NCI-H748 (cell line): ENCODE data around the gene ARAP3.
"Not testable (repeated sequence)": the region's sequence is repeated elsewhere in the genome, so short reads cannot be mapped to it uniquely, and the experiment has no call there.

Source experiments
- DNase-seq: peaks from one replicate; lab custom pipeline; 2025; ENCODE audit not compliant: unreplicated experiment; lab: John Stamatoyannopoulos, UW

The ARAP3 gene

DNA sequence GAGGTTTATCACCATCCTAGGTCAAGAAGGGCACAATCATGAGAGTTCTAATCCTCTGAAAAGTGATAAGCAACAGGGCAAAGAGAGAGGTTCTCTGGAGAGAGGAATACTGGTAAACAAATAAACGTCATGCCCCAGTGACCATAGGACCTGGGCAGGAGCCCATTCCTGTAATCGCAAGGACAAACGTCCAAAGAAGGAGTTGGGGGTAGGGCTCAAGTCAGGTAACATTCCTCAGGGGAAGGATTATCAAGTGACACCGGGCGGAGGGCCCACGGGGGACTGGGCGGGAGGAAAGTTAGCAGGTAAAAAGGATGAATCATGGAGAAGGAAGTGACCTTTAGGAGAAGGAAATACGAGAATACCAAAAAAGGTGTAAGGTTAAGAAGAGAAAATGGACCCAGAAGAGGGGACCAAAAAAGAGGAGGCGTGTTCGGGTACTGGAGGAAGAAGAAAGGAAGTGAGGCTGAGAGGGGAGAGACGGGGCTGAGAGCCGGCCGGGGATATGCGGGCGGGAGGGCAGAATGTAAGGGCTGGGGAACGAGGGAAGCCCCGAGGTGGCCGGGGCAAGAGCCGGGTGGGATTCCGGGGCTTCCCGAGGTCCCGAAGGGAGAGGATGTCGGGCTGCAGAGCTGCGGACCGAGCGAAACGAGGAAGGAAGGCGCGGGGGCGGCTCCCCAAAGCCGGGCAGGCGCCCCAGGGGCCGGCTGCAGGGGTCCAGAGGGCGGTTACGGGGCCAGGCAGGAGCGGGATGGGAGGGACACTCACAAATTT, 63.8 kb downstream of the ARAP3 start:
- peak; percentile 74 for DNase-seq

DNA sequence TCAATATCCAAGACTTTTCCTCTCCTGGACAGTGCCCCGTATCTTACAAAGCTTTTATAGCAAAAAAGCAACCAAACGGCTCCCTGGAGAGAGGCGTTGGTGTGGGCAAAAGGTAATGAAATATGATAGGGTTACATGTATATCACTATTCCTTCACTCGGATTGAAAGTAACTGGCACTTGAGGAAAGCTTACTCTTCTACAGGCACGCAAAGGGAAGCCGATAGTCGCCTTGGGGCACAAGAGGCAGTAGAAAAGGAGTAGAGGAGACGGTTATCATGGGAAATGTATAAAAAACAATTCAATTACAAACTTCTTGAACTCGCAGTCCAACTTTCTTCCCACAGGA, 64.4 kb downstream of the ARAP3 start:
- no peak for DNase-seq

DNA sequence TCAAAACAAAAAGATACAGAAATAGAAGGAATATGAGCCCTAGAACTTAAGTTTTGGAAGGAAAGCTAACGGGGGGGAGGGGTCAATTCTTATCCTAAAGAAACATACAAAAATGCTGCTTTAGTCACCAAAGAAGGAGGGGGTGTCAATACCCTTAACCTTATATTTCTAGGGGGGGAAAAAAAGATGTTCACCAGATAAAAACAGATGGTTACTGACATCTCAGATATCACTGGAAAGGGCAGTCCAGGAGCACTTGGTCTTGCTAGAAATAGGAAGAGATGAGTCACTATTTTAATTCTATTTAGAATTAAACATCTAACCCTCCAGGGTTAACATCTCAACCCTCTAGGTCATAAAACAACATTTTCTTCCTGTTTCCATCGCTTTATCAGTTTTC, 64.9 kb downstream of the ARAP3 start:
- DNase-seq, result no peak

DNA sequence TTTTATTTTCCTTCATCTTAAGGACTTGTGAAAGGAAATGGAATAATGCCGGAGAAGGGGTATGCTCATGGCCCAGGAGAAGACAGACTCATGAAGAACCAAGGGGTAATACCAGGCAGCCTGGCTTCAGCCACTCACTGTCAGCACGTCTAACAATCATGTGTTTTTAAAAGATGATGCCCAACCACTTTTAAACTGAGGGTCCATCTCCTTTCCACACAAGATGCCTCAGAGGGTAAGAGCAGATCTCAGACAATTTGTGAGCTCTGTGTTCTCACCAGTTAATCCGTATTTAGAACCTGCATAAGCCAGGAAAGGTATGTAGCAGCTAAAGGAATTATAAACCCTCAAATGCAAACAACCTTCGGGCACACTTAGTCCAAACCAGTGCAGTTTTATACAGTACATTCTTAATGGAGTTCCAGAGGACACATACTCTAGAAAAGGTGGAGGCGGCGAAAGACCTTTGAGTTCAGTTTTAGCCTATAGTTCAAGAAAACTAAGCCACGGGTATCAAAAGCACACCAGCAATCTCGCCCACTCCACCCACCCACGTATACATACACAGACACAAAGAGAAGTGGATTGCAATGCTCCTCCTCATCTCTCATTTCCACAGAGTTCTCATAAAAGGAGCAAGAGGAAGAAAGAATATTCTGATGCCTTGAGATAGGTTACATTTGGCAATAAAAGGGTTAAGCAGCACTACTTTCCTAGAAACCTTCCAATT, 65.9 kb downstream of the ARAP3 start:
- DNase-seq, result no peak

GRCh38 chr5:141613344-141613743, 68.7 kb downstream of the ARAP3 start:
- DNase-seq, result no peak

DNA sequence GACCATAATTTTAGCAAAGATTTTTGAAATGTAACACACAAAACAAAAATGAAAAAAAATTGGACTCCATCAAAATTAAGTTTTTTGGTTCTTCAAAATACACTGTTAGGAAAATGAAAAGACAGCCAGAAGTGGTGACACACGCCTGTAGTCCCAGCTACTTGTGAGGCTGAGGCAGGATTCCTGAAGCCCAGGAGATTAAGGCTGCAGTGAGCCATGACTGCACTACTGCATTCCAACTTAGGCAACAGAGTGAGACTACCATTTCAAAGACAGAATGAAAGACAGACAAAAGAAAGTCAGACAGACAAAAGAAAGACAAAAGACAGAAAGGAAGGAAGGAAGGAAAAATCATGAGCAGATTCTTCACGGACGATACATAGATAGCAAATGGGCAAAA, 70.7 kb downstream of the ARAP3 start:
- no peak for DNase-seq

DNA sequence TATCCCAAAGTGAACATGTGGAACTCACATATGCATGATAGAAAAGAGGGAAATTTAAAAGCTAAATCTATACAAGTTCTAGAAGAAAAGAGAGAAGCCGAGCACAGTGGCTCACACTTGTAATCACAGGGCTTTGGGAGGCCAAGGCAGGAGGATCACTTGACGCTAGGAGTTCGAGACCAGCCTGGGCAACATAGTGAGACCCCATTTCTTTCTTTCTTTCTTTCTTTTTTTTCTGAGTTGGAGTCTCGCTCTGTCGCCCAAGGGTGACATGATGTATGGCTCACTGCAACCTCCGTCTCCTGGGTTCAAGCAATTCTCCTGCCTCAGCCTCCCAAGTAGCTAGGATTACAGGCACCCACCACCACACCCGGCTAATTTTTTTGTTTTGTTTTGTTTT, 72.1 kb downstream of the ARAP3 start:
- not testable (repeated sequence) for DNase-seq

DNA sequence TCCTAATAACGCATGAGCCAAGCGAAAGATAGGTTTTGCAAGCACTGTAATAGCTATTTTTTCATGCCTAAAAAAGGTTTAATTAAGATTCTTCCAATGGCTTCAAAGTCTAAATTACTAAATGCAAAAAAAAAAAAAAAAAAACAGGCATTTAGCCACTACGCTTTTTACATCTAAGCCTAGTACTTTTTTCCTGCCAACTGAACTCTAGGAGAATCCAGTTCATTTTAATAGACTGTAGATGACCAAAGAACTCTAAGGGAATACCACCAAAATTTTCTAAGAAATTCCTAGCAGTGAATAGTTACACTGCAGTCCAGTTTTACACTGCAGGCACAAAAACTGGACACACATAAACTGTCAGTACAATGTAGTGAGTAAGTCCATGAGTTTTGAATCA, 73.0 kb downstream of the ARAP3 start:
- DNase-seq, result no peak

GRCh38 chr5:141608557-141608956, 73.5 kb downstream of the ARAP3 start:
- DNase-seq, result no peak

DNA sequence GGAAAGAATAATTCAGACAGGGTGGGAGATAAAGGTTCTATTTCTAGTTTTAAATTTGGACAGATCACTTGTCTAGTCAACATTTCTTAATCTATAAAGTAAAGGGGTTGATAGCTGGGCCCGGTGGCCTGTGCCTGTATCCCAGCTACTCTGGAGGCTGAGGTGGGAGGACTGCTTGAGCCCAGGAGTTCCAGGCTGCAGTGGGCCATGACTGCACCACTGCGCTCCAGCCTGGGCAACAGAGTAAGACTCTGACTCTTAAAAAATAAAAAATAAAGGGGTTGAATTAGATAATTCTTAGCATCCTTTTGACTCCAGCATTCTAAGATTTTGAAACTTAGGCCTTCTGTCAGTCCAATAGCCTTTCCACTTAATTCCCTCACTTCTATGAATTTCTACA, 74.0 kb downstream of the ARAP3 start:
- no peak for DNase-seq

DNA sequence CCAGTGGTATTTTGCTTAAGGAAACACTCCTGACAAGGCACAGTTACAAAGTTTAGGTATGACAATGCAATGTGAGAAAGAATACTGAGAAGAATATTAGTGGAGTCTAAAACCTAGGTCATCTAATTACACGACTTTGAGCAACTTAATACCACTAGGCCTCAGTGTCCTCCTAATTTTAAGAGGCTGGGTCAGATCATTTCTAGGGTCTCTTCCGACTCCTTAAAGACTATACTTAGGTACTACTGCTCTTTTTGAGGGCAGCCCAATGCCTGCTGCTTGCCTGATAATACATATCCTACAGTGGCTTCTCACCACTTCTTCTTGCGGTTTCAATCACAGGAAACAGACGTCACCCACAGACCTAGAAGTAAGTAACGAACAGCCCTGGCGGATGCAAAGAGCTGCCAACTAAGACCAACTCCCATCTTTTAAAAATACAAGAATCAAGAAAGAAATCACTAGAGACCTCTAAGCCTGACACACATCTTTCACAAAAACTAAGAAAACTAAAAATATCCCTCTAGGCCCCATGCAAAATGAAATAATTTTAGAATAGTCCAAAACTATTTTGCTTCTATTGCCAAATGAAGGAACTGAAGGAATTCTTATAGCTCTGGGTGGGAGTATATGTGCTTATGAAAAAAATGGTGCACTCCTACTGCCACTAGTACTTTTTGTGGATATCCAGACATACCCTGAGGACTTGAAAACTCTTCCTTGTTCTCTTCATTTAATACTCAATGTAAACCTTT, 76.3 kb downstream of the ARAP3 start:
- no peak for DNase-seq

DNA sequence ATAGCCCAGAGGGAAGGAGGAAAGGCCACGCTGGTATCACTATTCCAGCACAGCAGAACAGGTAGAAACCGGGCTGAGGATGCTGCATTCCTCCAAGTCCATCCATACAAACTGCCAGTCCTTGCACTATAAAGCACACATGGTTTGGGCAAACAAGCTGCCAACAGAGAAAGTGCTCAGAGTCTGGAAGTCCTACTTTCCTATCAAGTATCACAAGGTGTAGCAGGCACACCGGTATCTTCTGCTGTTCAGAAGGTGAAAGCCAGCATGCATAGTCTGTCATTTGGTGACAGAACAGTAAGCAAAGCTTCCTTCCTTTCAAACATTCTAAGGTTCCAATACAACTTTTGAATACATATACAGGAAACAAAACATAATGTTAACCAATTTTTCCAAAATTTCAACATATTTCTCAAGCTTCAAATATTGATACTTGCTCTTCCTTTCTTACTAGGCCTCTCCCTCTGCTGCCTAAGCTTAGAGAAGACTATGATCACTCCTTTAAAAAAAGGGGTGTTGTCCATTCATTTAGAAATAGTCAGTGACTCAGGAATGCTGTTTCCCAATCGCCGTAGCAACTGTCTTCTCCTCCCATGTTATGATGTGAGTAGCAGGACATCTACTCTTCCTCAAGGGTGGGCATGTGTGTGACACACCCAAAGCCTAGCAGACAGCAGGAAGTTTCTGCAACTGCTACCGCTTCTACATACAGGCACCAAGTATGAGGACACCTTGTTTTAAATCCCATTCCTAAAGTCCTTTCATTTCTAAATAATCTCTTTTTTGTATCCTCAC, 77.9 kb downstream of the ARAP3 start:
- DNase-seq, result peak; percentile 2
